Spleen (tissue), 11 donors: ENCODE measurements around the gene ZDHHC12. TPM values are rescaled to one million over a fixed set of nuclear protein-coding genes. Genes with fewer than 3 reads are reported as not detected.

ENCODE experiments used
- DNase-seq: peaks from one replicate; pipeline ENCODE4 v3.0.0-alpha.2; 2020
- H3K27ac ChIP-seq, 8 donors: fragments of 200-600 bp; sonication (generic) in 7 of 8; 1 replicate in 4 of 8; 2 replicates in 4 of 8; pipeline versions ENCODE4 v1.5.0 to v1.8.0; 2016 to 2021; ENCODE audit warnings: inconsistent platforms in 4 of 8, mild to moderate bottlenecking in 4 of 8, moderate library complexity in 1 of 8
- H3K27me3 ChIP-seq, 7 donors: fragments of 200-600 bp; sonication (generic) in 6 of 7; replicated peaks in 1 of 7; 1 replicate in 4 of 7; 2 replicates in 3 of 7; pipeline versions ENCODE4 v1.5.0 to v1.8.0; 2016 to 2021; ENCODE audit warnings: inconsistent platforms in 3 of 7, mild to moderate bottlenecking in 1 of 7
- H3K36me3 ChIP-seq, 6 donors: fragments of 200-600 bp; sonication (generic) in 5 of 6; 1 replicate in 4 of 6; 2 replicates in 2 of 6; pipeline versions ENCODE4 v1.5.0 to v1.8.0; 2016 to 2021; ENCODE audit warnings: inconsistent platforms in 2 of 6
- H3K4me1 ChIP-seq, 6 donors: fragments of 200-600 bp; sonication (generic) in 5 of 6; 1 replicate in 3 of 6; 2 replicates in 3 of 6; pipeline versions ENCODE4 v1.5.0 to v1.8.0; 2016 to 2021; ENCODE audit warnings: inconsistent platforms in 3 of 6
- H3K4me3 ChIP-seq, 8 donors: fragments of 200-600 bp; sonication (generic) in 7 of 8; 1 replicate in 4 of 8; 2 replicates in 4 of 8; pipeline versions ENCODE4 v1.5.0 to v1.8.0; 2016 to 2021; ENCODE audit warnings: inconsistent platforms in 4 of 8, mild to moderate bottlenecking in 4 of 8, moderate library complexity in 2 of 8
- H3K9me3 ChIP-seq, 8 donors: fragments of 200-600 bp; sonication (generic) in 7 of 8; 1 replicate in 4 of 8; 2 replicates in 4 of 8; pipeline versions ENCODE4 v1.5.0 to v1.8.0; 2016 to 2021; ENCODE audit warnings: inconsistent platforms in 4 of 8
- CTCF ChIP-seq, 11 experiments: fragments of 200-600 bp in 7 of 11; fragments of 450-650 bp in 4 of 11; sonication (generic) in 4 of 11; IDR thresholded peaks in 8 of 11; conservative IDR thresholded peaks in 3 of 11; 1 replicate in 7 of 11; 2 replicates in 4 of 11; pipeline versions ENCODE4 v1.4.0 to v1.8.0; 2016 to 2021; ENCODE audit warnings: antibody characterized with exemption in 11 of 11, inconsistent platforms in 4 of 11, mild to moderate bottlenecking in 1 of 11
- POLR2A ChIP-seq, 3 donors: fragments of 450-650 bp; IDR thresholded peaks; one replicate each; pipeline ENCODE4 v1.5.1; 2017; ENCODE audit warnings: antibody characterized with exemption in 3 of 3, mild to moderate bottlenecking in 1 of 3
- POLR2AphosphoS5 ChIP-seq, 3 donors: sonication (generic); formaldehyde crosslinking; IDR thresholded peaks; one replicate each; pipeline ENCODE4 v1.5.1; 2017; ENCODE audit warnings: antibody characterized with exemption in 3 of 3
- WGBS, 5 donors: extraction: QIAGEN DNeasy Blood & Tissue Kit in 3 of 5; methylation state at CpG; one replicate each; pipeline versions ENCODE4 v1.1.5 to v1.1.7; 2013 to 2018; 5-methylcytosine and 5-hydroxymethylcytosine counted together
- intact Hi-C: fragments of 100-400 bp; cut with DNase I; formaldehyde crosslinking; loops from one replicate; pipeline ENCODE4 v1.15.0; 2023; ENCODE audit warnings: low total_unique reads
- polyA plus RNA-seq, 3 donors: library from polyadenylated mRNA; stranded (reverse); fragments of 200-250 nt; gene quantifications; one replicate each; pipeline ENCODE4 v1.2.1, GENCODE V29; 2013
- small RNA-seq, 4 donors: library from RNA; depleted of rRNA; stranded (forward); fragments of <200 nt; gene quantifications; one replicate each; pipeline ENCODE3, GENCODE V24; 2016
- total RNA-seq, 7 donors: library from RNA; depleted of rRNA in 3 of 7; stranded (reverse); fragments of >200 nt in 3 of 7; fragmentation: NEBNext Ultra II Directional in 4 of 7; extraction: Animal tissue kit (Norgen Biotek cat#: 25700) in 4 of 7; gene quantifications; one replicate each; pipeline versions ENCODE4 v1.1.0 to v1.2.1, GENCODE V29; 2016 to 2021
- donor health status: healthy with polysubstance abuse.
- donor health status: DM: no; HTN: no; CAD: no; lungs with moderate emphysema.
- donor health status: DM: no; HTN: no; CAD: no.
- donor health status: Bipolar disorder and iron deficiency.
- donor health status: healthy.
- donor health status: DM: no; HTN: no; CAD: no.
- donor health status: DM: yes; HTN: yes; CAD: no.

Gene ZDHHC12
- total and polyA plus RNA-seq, 10 donors: 21.5 to 73.4 (median 36.6) TPM

- WGBS, 5 donors: 85 to 92% (median 89%) methylated on average over 10 of the region's 10 CpGs
- no peak overlapping the region for H3K4me3 ChIP-seq
Observed at GRCh38 chr9:128677794-128678193, 46.1 kb downstream of the ZDHHC12 start.

GRCh38 chr9:128675382-128675781, 48.5 kb downstream of the ZDHHC12 start:
- no peak for TF ChIP-seq POLR2A (IDR thresholded peaks at IDR 0.05)

More at GRCh38 chr9:128677794-128678193, 46.1 kb downstream of the ZDHHC12 start:
- Histone ChIP-seq H3K27me3 (no peaks in the 10 kb centered on the region), H3K27ac (no peak overlapping the region), H3K36me3 (peaks cover 0 to 18% (median 0%) of the 10 kb centered on the region in 6 donors), H3K9me3 (no peaks in the 10 kb centered on the region), H3K4me1 (peaks cover 0 to 22% (median 7%) of the 10 kb centered on the region in 6 donors)
- intact Hi-C loops: no loop called here
- TF ChIP-seq POLR2AphosphoS5 (IDR thresholded peaks at IDR 0.05) (no peak), CTCF (IDR thresholded peaks at IDR 0.05 in 8 of 11, conservative IDR thresholded peaks at IDR 0.05 in 3 of 11) (no peak)
- DNase-seq: no peak

More at GRCh38 chr9:128675382-128675781, 48.5 kb downstream of the ZDHHC12 start:
- DNase-seq: no peak
- Histone ChIP-seq H3K27me3 (no peaks in the 10 kb centered on the region), H3K4me1 (peaks cover 0 to 6% (median 0%) of the 10 kb centered on the region in 6 donors), H3K9me3 (no peaks in the 10 kb centered on the region), H3K27ac (no peak overlapping the region), H3K36me3 (peaks cover 0 to 13% (median 0%) of the 10 kb centered on the region in 6 donors), H3K4me3 (no peak overlapping the region)
- intact Hi-C loops: no loop called here
- WGBS, 5 donors: 96 to 99% (median 97%) methylated on average over 4 of the region's 4 CpGs

Small RNAs within 50 kb of the gene (small RNA-seq; reads per million reads assigned to genes)
- gene RF00017 (0 reads per million in 4 donors), gene RN7SL560P (0 reads per million in 4 donors)

Other genes starting within 250 kb of the ZDHHC12 start
- gene GLE1, start 219.4 kb downstream of the ZDHHC12 start, total RNA-seq: 10 to 100 TPM; 20.8 to 31.2 (median 25.8) TPM
- gene GLE1, start 219.4 kb downstream of the ZDHHC12 start, polyA plus RNA-seq: 10 to 100 TPM; 14.3 to 15.1 (median 14.7) TPM
- gene SPTAN1, start 171.5 kb downstream of the ZDHHC12 start, total RNA-seq: 100 to 1,000 TPM; 228 to 386 (median 292) TPM
- gene SPTAN1, start 171.5 kb downstream of the ZDHHC12 start, polyA plus RNA-seq: 100 to 1,000 TPM in 2 of 3 donors, 10 to 100 TPM in 1; 83.4 to 147 (median 118) TPM
- gene DYNC2I2, start 67.3 kb downstream of the ZDHHC12 start, total RNA-seq: 10 to 100 TPM; 19.0 to 38.0 (median 25.8) TPM
- gene DYNC2I2, start 67.3 kb downstream of the ZDHHC12 start, polyA plus RNA-seq: 10 to 100 TPM; 40.6 to 61.6 (median 53.8) TPM
- 100 to 1,000 TPM; 140 to 251 (median 216) TPM for gene SET, start 34.9 kb downstream of the ZDHHC12 start, total RNA-seq
- gene SET, start 34.9 kb downstream of the ZDHHC12 start, polyA plus RNA-seq: 100 to 1,000 TPM; 127 to 159 (median 158) TPM
- gene PKN3, start 21.6 kb downstream of the ZDHHC12 start, total RNA-seq: 10 to 100 TPM in 4 of 7 donors, 1 to 10 TPM in 3; 5.6 to 18.5 (median 10.0) TPM
- 10 to 100 TPM in 1 of 3 donors, 1 to 10 TPM in 2; 4.1 to 15.1 (median 9.5) TPM for gene PKN3, start 21.6 kb downstream of the ZDHHC12 start, polyA plus RNA-seq
- 10 to 100 TPM; 27.8 to 65.5 (median 38.0) TPM for gene ZER1, start 47.8 kb upstream of the ZDHHC12 start, total RNA-seq
- gene ZER1, start 47.8 kb upstream of the ZDHHC12 start, polyA plus RNA-seq: 10 to 100 TPM; 10.5 to 17.1 (median 13.1) TPM
- 10 to 100 TPM; 19.9 to 34.2 (median 27.7) TPM for gene TBC1D13, start 63.1 kb upstream of the ZDHHC12 start, total RNA-seq
- gene TBC1D13, start 63.1 kb upstream of the ZDHHC12 start, polyA plus RNA-seq: 10 to 100 TPM; 10.8 to 19.6 (median 16.8) TPM
- 10 to 100 TPM in 5 of 7 donors, 1 to 10 TPM in 2; 9.6 to 16.9 (median 12.9) TPM for gene ENDOG, start 94.4 kb upstream of the ZDHHC12 start, total RNA-seq
- gene ENDOG, start 94.4 kb upstream of the ZDHHC12 start, polyA plus RNA-seq: 10 to 100 TPM; 13.3 to 16.2 (median 15.4) TPM
- gene SPOUT1, start 105.7 kb upstream of the ZDHHC12 start, total RNA-seq: 10 to 100 TPM; 34.9 to 54.3 (median 40.3) TPM
- 10 to 100 TPM; 31.9 to 53.5 (median 37.5) TPM for gene SPOUT1, start 105.7 kb upstream of the ZDHHC12 start, polyA plus RNA-seq
- 1 to 10 TPM; 4.7 to 8.7 (median 6.4) TPM for gene KYAT1, start 157.8 kb upstream of the ZDHHC12 start, total RNA-seq
- 10 to 100 TPM in 1 of 3 donors, 1 to 10 TPM in 2; 6.6 to 19.9 (median 7.9) TPM for gene KYAT1, start 157.8 kb upstream of the ZDHHC12 start, polyA plus RNA-seq
- gene LRRC8A, start 158.0 kb upstream of the ZDHHC12 start, total RNA-seq: 10 to 100 TPM; 22.8 to 59.0 (median 39.1) TPM
- 10 to 100 TPM in 1 of 3 donors, 1 to 10 TPM in 2; 3.5 to 10.3 (median 5.8) TPM for gene LRRC8A, start 158.0 kb upstream of the ZDHHC12 start, polyA plus RNA-seq
- 10 to 100 TPM in 5 of 7 donors, 1 to 10 TPM in 2; 7.2 to 22.3 (median 10.9) TPM for gene PHYHD1, start 196.9 kb upstream of the ZDHHC12 start, total RNA-seq
- 10 to 100 TPM; 12.0 to 13.2 (median 13.2) TPM for gene PHYHD1, start 196.9 kb upstream of the ZDHHC12 start, polyA plus RNA-seq
- 10 to 100 TPM in 5 of 7 donors, 1 to 10 TPM in 2; 8.0 to 16.3 (median 12.6) TPM for gene DOLK, start 223.5 kb upstream of the ZDHHC12 start, total RNA-seq
- gene DOLK, start 223.5 kb upstream of the ZDHHC12 start, polyA plus RNA-seq: 1 to 10 TPM; 5.3 to 8.4 (median 6.5) TPM
- gene NUP188, start 223.6 kb upstream of the ZDHHC12 start, total RNA-seq: 10 to 100 TPM; 44.2 to 72.5 (median 58.7) TPM
- 10 to 100 TPM; 11.0 to 16.4 (median 11.1) TPM for gene NUP188, start 223.6 kb upstream of the ZDHHC12 start, polyA plus RNA-seq